Osteocyte (in vitro differentiated cells): ENCODE data around the gene TWIST2. TPM values are rescaled to one million over a fixed set of nuclear protein-coding genes. Genes with fewer than 3 reads are reported as not detected.

Source experiments
- DNase-seq: peaks from one replicate; pipeline ENCODE4 v3.0.0; 2021; ENCODE audit warnings: mixed read lengths; ENCODE audit not compliant: unreplicated experiment; ENCODE audit errors: extremely low spot score
- H3K27ac Mint-ChIP-seq: one replicate; pipeline ENCODE4 v1.8.0; 2021; ENCODE audit warnings: mild to moderate bottlenecking, mixed read lengths; ENCODE audit not compliant: unreplicated experiment
- H3K27me3 Mint-ChIP-seq: one replicate; pipeline ENCODE4 v1.8.0; 2021; ENCODE audit warnings: mixed read lengths; ENCODE audit not compliant: unreplicated experiment
- H3K36me3 Mint-ChIP-seq: one replicate; pipeline ENCODE4 v1.8.0; 2021; ENCODE audit warnings: mixed read lengths; ENCODE audit not compliant: unreplicated experiment
- H3K4me1 Mint-ChIP-seq: one replicate; pipeline ENCODE4 v1.8.0; 2021; ENCODE audit warnings: mixed read lengths; ENCODE audit not compliant: unreplicated experiment
- H3K4me3 Mint-ChIP-seq: one replicate; pipeline ENCODE4 v1.8.0; 2021; ENCODE audit warnings: mild to moderate bottlenecking, moderate library complexity, mixed read lengths; ENCODE audit not compliant: unreplicated experiment
- H3K9me3 Mint-ChIP-seq: one replicate; pipeline ENCODE4 v1.8.0; 2021; ENCODE audit warnings: mixed read lengths; ENCODE audit not compliant: unreplicated experiment
- total RNA-seq: library from RNA; stranded (reverse); gene quantifications from 2 replicates; pipeline ENCODE4 v1.2.1, GENCODE V29; 2021
- TF ChIP-seq, protein P1 (sequence below): fragments of 200-600 bp; sonication (generic); IDR thresholded peaks from 2 replicates; pipeline ENCODE4 v1.5.0; 2021; ENCODE audit warnings: antibody characterized with exemption, mild to moderate bottlenecking, moderate library complexity

TWIST2 gene
- total RNA-seq, 1 donor from 2014 or later, result 6.0 TPM

- Mint-ChIP-seq H3K4me1 (peaks cover 8% of the 10 kb centered on the region), H3K36me3 (no peaks in the 10 kb centered on the region), H3K27ac (no peak overlapping the region), H3K9me3 (no peaks in the 10 kb centered on the region), H3K4me3 (no peak overlapping the region), H3K27me3 (peaks cover 34% of the 10 kb centered on the region)
- no peak for DNase-seq
- TF ChIP-seq, protein P1, sequence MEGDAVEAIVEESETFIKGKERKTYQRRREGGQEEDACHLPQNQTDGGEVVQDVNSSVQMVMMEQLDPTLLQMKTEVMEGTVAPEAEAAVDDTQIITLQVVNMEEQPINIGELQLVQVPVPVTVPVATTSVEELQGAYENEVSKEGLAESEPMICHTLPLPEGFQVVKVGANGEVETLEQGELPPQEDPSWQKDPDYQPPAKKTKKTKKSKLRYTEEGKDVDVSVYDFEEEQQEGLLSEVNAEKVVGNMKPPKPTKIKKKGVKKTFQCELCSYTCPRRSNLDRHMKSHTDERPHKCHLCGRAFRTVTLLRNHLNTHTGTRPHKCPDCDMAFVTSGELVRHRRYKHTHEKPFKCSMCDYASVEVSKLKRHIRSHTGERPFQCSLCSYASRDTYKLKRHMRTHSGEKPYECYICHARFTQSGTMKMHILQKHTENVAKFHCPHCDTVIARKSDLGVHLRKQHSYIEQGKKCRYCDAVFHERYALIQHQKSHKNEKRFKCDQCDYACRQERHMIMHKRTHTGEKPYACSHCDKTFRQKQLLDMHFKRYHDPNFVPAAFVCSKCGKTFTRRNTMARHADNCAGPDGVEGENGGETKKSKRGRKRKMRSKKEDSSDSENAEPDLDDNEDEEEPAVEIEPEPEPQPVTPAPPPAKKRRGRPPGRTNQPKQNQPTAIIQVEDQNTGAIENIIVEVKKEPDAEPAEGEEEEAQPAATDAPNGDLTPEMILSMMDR, result no peak
These were observed 80.0 kb downstream of the TWIST2 start for GRCh38 chr2:238927746-238928519.

DNA sequence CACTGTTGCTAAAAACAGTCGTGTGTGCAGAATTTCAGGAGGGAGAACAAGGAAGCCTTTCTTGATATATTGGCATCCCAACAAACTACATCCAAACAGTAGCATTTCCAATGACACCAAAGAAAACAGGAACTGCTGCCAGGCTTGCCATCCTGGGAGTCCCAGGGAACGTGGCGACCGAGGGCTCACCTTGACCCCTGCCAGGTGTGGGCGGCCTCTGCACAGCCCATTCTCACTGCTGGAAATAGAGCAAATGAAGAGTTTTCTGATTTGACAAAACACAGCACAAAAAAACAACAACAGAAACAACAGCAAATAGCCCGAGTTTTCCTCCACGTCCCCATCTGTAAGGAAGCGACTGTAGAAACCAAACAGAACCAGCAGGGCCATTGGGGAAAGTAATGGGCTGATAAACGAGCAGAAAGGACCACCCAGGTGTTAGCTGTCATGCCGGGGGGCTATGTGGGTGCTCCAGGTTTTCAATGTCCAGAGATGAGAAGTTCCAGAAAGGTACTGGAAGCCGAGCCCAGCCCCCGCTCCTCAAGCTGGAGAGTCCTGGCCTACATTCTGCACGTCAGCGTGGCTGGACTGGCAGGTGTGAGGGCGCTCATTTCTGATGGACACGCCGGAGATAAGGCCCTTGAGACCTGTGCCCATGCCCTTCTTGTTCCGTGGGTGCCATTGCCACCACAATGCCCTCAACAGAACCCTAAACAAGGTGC is 80.8 kb downstream of the TWIST2 start:
- H3K36me3 Mint-ChIP-seq, result no peaks in the 10 kb centered on the region
- H3K27me3 Mint-ChIP-seq, result peaks cover 41% of the 10 kb centered on the region
- H3K27ac Mint-ChIP-seq, result no peak overlapping the region
- TF ChIP-seq, protein P1, result no peak
- peaks cover 5% of the 10 kb centered on the region for H3K9me3 Mint-ChIP-seq
- H3K4me3 Mint-ChIP-seq, result no peak overlapping the region
- peak; percentile 70 for DNase-seq
- H3K4me1 Mint-ChIP-seq, result peaks cover 8% of the 10 kb centered on the region

DNA sequence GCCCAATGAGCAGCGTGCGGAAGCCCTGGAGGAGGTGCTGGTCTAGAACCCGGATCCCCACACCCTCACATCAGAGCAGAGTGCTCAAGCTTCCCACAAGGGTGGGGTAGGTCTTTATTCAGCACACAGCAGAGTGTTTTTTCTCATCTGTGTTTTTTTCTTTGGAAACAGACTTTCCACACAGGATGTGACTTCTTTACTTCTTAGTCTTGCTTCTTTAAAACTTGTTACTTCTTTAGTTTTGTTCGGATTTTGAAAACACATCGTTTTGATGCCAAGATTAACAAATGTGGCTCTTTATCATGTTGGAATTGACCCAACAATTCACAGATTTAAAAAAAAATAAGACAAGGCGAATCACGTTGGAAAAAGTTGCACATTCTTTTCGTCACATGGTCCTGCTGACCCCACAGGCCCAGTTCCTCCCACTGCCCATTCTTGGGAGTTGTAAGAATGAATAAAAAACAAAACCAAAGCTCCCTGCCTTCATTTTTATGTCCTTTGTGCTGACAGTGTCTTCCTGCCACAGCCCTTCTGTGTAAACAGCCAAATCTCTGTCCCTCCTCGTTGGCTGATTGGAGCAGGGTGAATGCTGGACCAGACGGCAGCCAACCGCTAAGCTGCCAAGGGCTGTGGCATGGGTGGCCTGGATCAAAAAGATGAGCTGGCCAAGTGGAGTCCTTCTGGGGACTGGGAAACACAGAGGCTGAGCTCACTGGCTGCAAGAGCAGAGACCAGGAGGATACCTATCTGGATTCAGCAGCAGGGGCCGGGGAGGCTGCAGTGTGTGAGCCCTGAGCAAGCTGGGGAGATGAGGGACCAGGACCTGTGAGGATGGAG is 81.6 kb downstream of the TWIST2 start:
- Mint-ChIP-seq H3K4me1 (peaks cover 8% of the 10 kb centered on the region), H3K9me3 (peaks cover 12% of the 10 kb centered on the region), H3K36me3 (no peaks in the 10 kb centered on the region), H3K27ac (peak overlapping the region; percentile 41), H3K27me3 (peaks cover 46% of the 10 kb centered on the region), H3K4me3 (no peak overlapping the region)
- DNase-seq, result peak; percentile 48
- TF ChIP-seq, protein P1, result no peak

GRCh38 chr2:238930216-238930615 is 82.3 kb downstream of the TWIST2 start:
- H3K36me3 Mint-ChIP-seq, result no peaks in the 10 kb centered on the region
- no peak overlapping the region for H3K27ac Mint-ChIP-seq
- DNase-seq, result peak; percentile 53
- H3K4me3 Mint-ChIP-seq, result no peak overlapping the region
- H3K27me3 Mint-ChIP-seq, result peaks cover 50% of the 10 kb centered on the region
- TF ChIP-seq, protein P1, result no peak
- H3K9me3 Mint-ChIP-seq, result peaks cover 12% of the 10 kb centered on the region
- H3K4me1 Mint-ChIP-seq, result peaks cover 8% of the 10 kb centered on the region
